ENCODE data around the gene TBL1X. TPM values are rescaled to one million over a fixed set of nuclear protein-coding genes. Genes with fewer than 3 reads are reported as not detected.

The TBL1X gene
- total and polyA plus RNA-seq, 2 donors (not counting 1 experiment from before 2014, with no cell fraction given): 8.8 to 65.1 TPM

- Mint-ChIP-seq H3K27me3 (peaks cover 7% of the 10 kb centered on the region), H3K4me1 (no peaks in the 10 kb centered on the region), H3K4me3 (no peak overlapping the region), H3K27ac (no peak overlapping the region), H3K9me3 (ENCODE audit: insufficient read depth) (no peaks in the 10 kb centered on the region)
- no peaks in the 10 kb centered on the region for H3K79me2 ChIP-seq (ENCODE audit: control insufficient read depth, insufficient read depth, low read length)
- 0% methylated on average over 3 of the region's 8 CpGs for WGBS (ENCODE audit: insufficient coverage)
- ChIA-PET POLR2A (no interaction called here), CTCF (no interaction called here)
- H3K4me1 ChIP-seq (ENCODE audit: control insufficient read depth in 2 of 2, insufficient read depth in 2 of 2, low read length in 2 of 2): no peaks in the 10 kb centered on the region
- ATAC-seq (ENCODE audit: low read depth): no peak
- H3K9me3 ChIP-seq (ENCODE audit: control extremely low read depth in 1 of 3, control insufficient read depth in 2 of 3, insufficient read depth in 1 of 3, low read length in 2 of 3): no peaks in the 10 kb centered on the region
- no peak overlapping the region for H3K27ac ChIP-seq (ENCODE audit: low read length in 2 of 2)
- H3K4me3 ChIP-seq (ENCODE audit: control extremely low read depth in 1 of 5, extremely low read depth in 1 of 5, insufficient read depth in 1 of 5, low read depth in 2 of 5, low read length in 4 of 5): no peak overlapping the region
- no peak overlapping the region for H3K4me2 ChIP-seq (replicated peaks; ENCODE audit: low read depth, low read length, poor library complexity, severe bottlenecking)
- no peak overlapping the region for H2AFZ ChIP-seq (ENCODE audit: insufficient read depth, low read depth, low read length, poor library complexity, severe bottlenecking)
- no peak overlapping the region for H3K9ac ChIP-seq (ENCODE audit: low read length)
- H3K36me3 ChIP-seq (replicated peaks in 1 of 2; ENCODE audit: control extremely low read depth in 1 of 2, control insufficient read depth in 1 of 2, extremely low read depth in 1 of 2, insufficient read depth in 2 of 2, low read length in 1 of 2): no peaks in the 10 kb centered on the region
- no peaks in the 10 kb centered on the region for H4K20me1 ChIP-seq (ENCODE audit: control insufficient read depth, insufficient read depth, low read length, poor library complexity, severe bottlenecking)
- TF ChIP-seq EZH2 (IDR thresholded peaks at IDR 0.05; ENCODE audit: borderline replicate concordance, insufficient read depth, low read depth, low read length, poor library complexity, severe bottlenecking) (no peak), CTCF (IDR thresholded peaks at IDR 0.05) (no peak)
- no peak for DNase-seq
- intact Hi-C loops (cut with micrococcal nuclease): no loop called here
- peaks cover 0 to 5% (median 0%) of the 10 kb centered on the region in 4 experiments for H3K27me3 ChIP-seq (replicated peaks in 1 of 4; ENCODE audit: control extremely low read depth in 1 of 4, control insufficient read depth in 3 of 4, insufficient read depth in 4 of 4, low read length in 3 of 4)
Observed at GRCh38 chrX:9775930-9776329, 311.1 kb downstream of the TBL1X start.

- Histone ChIP-seq H3K4me3 (ENCODE audit: control extremely low read depth in 1 of 5, extremely low read depth in 1 of 5, insufficient read depth in 1 of 5, low read depth in 2 of 5, low read length in 4 of 5) (no peak overlapping the region), H3K4me2 (replicated peaks; ENCODE audit: low read depth, low read length, poor library complexity, severe bottlenecking) (no peak overlapping the region), H2AFZ (ENCODE audit: insufficient read depth, low read depth, low read length, poor library complexity, severe bottlenecking) (no peak overlapping the region), H3K27ac (ENCODE audit: low read length in 2 of 2) (no peak overlapping the region), H3K9me3 (ENCODE audit: control extremely low read depth in 1 of 3, control insufficient read depth in 2 of 3, insufficient read depth in 1 of 3, low read length in 2 of 3) (peaks cover 0 to 3% (median 0%) of the 10 kb centered on the region in 3 donors), H3K79me2 (ENCODE audit: control insufficient read depth, insufficient read depth, low read length) (no peaks in the 10 kb centered on the region), H3K9ac (ENCODE audit: low read length) (no peak overlapping the region), H3K27me3 (replicated peaks in 1 of 4; ENCODE audit: control extremely low read depth in 1 of 4, control insufficient read depth in 3 of 4, insufficient read depth in 4 of 4, low read length in 3 of 4) (peaks cover 0 to 9% (median under 1%) of the 10 kb centered on the region in 4 experiments), H3K4me1 (ENCODE audit: control insufficient read depth in 2 of 2, insufficient read depth in 2 of 2, low read length in 2 of 2) (peaks cover 0 to 2% of the 10 kb centered on the region in 2 donors), H4K20me1 (ENCODE audit: control insufficient read depth, insufficient read depth, low read length, poor library complexity, severe bottlenecking) (no peaks in the 10 kb centered on the region), H3K36me3 (replicated peaks in 1 of 2; ENCODE audit: control extremely low read depth in 1 of 2, control insufficient read depth in 1 of 2, extremely low read depth in 1 of 2, insufficient read depth in 2 of 2, low read length in 1 of 2) (no peaks in the 10 kb centered on the region)
- Mint-ChIP-seq H3K9me3 (ENCODE audit: insufficient read depth) (no peaks in the 10 kb centered on the region), H3K4me3 (no peak overlapping the region), H3K27me3 (peaks cover 9% of the 10 kb centered on the region), H3K4me1 (no peaks in the 10 kb centered on the region), H3K27ac (no peak overlapping the region)
- DNase-seq (no peak), ATAC-seq (ENCODE audit: low read depth) (no peak)
- ChIA-PET CTCF (no interaction called here), POLR2A (interaction anchor here (0.6 kb wide), 1 partner anchor 11 kb away, joined by 5 read pairs; no protein-coding TSS in a partner anchor)
- TF ChIP-seq CTCF (IDR thresholded peaks at IDR 0.05) (no peak), EZH2 (IDR thresholded peaks at IDR 0.05; ENCODE audit: borderline replicate concordance, insufficient read depth, low read depth, low read length, poor library complexity, severe bottlenecking) (no peak)
- intact Hi-C loops (cut with micrococcal nuclease): no loop called here
- 89% methylated on average over 3 of the region's 7 CpGs for WGBS (ENCODE audit: insufficient coverage)
Observed at GRCh38 chrX:9781941-9782340, 317.1 kb downstream of the TBL1X start.

Measured in B cell (primary cell).